Breast epithelium (tissue), 3 donors: Measurements from ENCODE around the gene CCDC7.

Source experiments
- POLR2A ChIP-seq: fragments of 450-650 bp; IDR thresholded peaks from one replicate; pipeline ENCODE4 v1.6.1; 2016; ENCODE audit warnings: antibody characterized with exemption, mild to moderate bottlenecking, moderate library complexity
- TF ChIP-seq, protein P1 (sequence below), 3 donors: fragments of 450-650 bp; IDR thresholded peaks; one replicate each; pipeline ENCODE4 v1.5.1; 2016 to 2017; ENCODE audit warnings: antibody characterized with exemption in 3 of 3, mild to moderate bottlenecking in 3 of 3, moderate library complexity in 3 of 3

DNA sequence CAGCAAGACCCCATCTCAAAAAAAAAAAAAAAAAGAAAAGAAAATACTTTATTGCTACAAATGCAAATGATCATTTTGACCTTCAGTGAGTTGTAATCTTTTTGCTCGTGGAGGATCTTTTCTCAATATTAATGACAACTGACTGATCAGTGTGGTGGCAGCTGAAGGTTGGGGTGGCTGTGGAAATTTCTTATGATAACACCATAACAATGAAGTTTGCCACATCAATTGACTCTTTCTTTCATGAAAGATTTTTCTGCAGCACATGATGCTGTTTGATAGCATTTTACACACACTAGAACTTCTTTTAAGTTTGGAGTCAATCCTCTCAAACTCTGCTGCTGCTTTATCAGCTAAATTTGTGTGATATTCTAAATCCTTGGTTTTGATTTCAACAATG is 12.4 kb upstream of the CCDC7 start:
- TF ChIP-seq, protein P1, sequence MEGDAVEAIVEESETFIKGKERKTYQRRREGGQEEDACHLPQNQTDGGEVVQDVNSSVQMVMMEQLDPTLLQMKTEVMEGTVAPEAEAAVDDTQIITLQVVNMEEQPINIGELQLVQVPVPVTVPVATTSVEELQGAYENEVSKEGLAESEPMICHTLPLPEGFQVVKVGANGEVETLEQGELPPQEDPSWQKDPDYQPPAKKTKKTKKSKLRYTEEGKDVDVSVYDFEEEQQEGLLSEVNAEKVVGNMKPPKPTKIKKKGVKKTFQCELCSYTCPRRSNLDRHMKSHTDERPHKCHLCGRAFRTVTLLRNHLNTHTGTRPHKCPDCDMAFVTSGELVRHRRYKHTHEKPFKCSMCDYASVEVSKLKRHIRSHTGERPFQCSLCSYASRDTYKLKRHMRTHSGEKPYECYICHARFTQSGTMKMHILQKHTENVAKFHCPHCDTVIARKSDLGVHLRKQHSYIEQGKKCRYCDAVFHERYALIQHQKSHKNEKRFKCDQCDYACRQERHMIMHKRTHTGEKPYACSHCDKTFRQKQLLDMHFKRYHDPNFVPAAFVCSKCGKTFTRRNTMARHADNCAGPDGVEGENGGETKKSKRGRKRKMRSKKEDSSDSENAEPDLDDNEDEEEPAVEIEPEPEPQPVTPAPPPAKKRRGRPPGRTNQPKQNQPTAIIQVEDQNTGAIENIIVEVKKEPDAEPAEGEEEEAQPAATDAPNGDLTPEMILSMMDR (IDR thresholded peaks at IDR 0.05): no peak
- no peak for TF ChIP-seq POLR2A
